GM12878 (cell line): ENCODE data around the gene OR4F6.

Experiments used
- CBX3 ChIP-seq: fragments of 200-600 bp; sonication (generic); IDR thresholded peaks from 2 replicates; pipeline ENCODE4 v1.6.1; 2016; ENCODE audit warnings: low read depth, borderline replicate concordance
- CTCF ChIP-seq, 3 experiments: IDR thresholded peaks in 2 of 3; conservative IDR thresholded peaks in 1 of 3; 2 replicates each; pipeline ENCODE4 v1.5.1; 2011; ENCODE audit warnings: low read depth in 3 of 3, low read length in 3 of 3, mild to moderate bottlenecking in 3 of 3, control low read depth in 2 of 3, moderate library complexity in 2 of 3, inconsistent platforms in 1 of 3, mixed read lengths in 1 of 3; ENCODE audit not compliant: control insufficient read depth in 2 of 3, insufficient read depth in 1 of 3; ENCODE audit errors: extremely low read depth in 1 of 3
- EZH2 ChIP-seq: IDR thresholded peaks from 2 replicates; pipeline ENCODE4 v1.6.1; 2012; ENCODE audit warnings: low read depth, mild to moderate bottlenecking, control low read depth, inconsistent platforms, low read length, borderline replicate concordance; ENCODE audit not compliant: control insufficient read depth
- SMAD1 ChIP-seq: fragments of 450-650 bp; IDR thresholded peaks from 2 replicates; pipeline ENCODE4 v1.6.1; 2018; ENCODE audit warnings: mild to moderate bottlenecking, low read depth; ENCODE audit not compliant: partially characterized antibody
- TAF1 ChIP-seq: IDR thresholded peaks from 2 replicates; pipeline ENCODE4 v1.6.1; 2011; ENCODE audit warnings: mild to moderate bottlenecking, low read depth, low read length, borderline replicate concordance

DNA sequence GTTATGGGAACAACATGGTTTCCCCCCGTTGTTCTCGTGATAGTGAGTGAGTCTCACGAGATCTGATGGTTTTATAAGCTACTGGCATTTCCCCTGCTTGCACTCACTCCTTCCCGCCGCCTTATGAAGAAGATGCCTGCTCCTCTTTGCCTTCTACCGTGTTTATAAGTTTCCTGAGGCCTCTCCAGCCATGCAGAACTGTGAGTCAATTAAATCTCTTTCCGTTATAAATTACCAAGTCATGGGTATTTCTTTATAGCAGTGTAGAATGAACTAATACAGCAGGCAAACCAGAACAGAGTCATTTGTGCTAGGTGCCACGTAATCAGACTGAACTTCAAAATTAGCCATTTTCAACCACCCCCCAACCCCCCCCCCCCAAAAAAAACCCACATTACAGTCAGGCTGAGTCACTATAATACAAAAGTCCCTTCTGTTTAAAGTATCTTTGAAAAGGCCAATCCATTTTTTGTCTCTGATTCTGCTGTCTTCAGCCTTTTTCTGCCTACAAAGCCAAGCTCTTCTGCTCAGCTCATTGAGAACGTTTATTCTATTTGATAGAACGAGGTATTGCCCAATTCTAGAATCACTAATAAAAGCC, 4.1 kb downstream of the OR4F6 start:
- no peak for TF ChIP-seq TAF1
- TF ChIP-seq CBX3, result no peak
- TF ChIP-seq CTCF (IDR thresholded peaks at IDR 0.05 in 2 of 3, conservative IDR thresholded peaks at IDR 0.05 in 1 of 3; ENCODE audit: control insufficient read depth in 2 of 3, extremely low read depth in 1 of 3, insufficient read depth in 1 of 3, low read depth in 3 of 3, low read length in 3 of 3), result no peak
- no peak for TF ChIP-seq SMAD1
- no peak for TF ChIP-seq EZH2
